HG03060 (cell line): ENCODE results near the gene OLA1.

Source experiments
- ATAC-seq: cut with Tn5 transposase; IDR thresholded peaks from one replicate; pipeline ENCODE4 v1.9.1; 2021; ENCODE audit warnings: low read depth, moderate number of reproducible peaks; ENCODE audit not compliant: unreplicated experiment

OLA1 gene

DNA sequence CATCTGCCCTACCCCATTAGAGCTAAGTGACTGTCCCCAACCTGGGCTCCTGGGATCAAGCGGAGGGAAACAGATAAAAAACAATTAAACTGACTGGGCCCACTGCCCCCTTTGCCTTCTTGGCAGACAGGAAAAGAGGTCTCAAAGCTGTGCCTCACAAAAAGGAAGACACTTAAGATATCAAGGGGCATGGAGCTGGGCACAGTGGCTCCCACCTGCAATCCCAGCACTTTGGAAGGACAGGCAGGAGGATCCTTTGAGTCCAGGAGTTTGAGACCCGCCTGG lies 208.0 kb downstream of the OLA1 start:
- no peak for ATAC-seq

DNA sequence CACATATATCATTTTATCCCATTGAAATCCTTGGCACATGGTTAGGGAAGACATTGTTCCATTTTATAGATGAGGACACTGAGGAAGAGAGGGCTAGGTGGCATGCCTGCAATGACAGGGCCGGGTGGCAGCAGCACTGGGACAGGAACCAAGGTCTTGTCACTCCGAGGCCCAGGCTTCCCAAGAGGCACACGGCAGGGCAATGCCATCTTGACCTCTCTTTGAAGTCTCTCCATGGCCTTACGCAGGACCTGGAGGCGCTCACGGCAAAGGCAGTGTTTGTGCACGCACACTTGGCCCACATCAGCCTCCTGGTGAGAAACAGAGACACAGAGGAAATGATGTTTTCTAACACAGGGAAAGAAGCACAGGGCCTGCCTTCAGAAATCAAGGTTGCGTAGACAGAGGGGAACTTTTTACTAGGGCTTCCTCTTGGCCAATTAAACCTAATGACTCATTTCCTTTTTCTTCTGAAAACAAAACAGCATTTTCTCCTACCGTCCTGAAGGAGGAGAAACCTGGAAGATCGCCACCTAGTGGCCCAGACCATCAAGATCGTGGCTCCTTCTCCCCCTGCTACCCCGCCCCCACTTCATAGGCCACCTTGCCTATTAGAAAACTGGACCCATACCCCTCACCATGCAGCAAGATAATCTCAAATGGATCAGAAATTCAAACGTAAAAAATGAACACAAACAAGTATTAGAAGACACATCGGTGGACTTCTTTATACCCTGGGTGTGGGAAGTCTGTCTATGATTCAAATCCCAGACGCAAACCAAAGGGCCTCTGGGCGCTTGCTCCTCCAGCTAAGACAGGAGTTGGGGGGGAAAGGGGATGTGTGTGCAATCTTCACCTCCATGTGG lies 208.5 kb downstream of the OLA1 start:
- peak; percentile 84 for ATAC-seq

DNA sequence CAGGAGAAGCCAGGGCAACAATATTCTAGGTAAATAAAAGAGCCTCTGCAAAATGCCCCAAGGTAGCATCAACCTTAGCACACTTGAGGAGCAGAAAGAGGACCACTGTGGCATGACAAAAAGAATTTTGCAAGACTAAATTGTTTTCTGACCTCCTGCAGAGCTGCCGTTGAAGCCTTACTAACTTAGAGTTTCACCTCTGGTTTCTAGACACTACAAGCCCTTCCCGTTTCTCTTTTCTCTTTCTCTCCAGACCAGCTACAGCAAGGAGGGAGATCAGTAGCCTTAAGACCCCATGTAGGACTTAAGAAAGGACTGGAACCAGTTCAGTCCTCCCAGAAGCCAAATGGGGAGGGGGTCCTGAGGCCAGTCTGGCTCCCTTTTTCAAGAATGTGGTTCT lies 209.9 kb downstream of the OLA1 start:
- no peak for ATAC-seq

DNA sequence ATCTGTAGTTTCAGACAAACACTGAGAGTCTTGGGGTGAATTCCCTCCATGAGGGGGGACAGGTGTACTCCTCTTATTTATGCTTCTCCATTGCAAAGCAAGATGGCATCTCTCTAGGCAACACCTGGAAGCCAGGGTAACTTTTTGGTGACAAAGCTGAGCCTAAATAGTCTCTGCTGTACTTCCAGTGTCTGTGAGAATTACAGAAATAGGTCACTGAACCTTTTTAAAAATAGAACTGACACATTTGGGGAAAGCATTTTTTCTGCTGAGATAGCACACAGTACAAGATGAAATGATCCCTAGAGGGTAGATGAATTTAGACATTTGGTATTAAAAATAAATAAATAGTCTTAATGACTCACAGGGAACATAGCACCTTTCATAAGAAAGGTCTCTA lies 211.5 kb downstream of the OLA1 start:
- ATAC-seq = no peak

DNA sequence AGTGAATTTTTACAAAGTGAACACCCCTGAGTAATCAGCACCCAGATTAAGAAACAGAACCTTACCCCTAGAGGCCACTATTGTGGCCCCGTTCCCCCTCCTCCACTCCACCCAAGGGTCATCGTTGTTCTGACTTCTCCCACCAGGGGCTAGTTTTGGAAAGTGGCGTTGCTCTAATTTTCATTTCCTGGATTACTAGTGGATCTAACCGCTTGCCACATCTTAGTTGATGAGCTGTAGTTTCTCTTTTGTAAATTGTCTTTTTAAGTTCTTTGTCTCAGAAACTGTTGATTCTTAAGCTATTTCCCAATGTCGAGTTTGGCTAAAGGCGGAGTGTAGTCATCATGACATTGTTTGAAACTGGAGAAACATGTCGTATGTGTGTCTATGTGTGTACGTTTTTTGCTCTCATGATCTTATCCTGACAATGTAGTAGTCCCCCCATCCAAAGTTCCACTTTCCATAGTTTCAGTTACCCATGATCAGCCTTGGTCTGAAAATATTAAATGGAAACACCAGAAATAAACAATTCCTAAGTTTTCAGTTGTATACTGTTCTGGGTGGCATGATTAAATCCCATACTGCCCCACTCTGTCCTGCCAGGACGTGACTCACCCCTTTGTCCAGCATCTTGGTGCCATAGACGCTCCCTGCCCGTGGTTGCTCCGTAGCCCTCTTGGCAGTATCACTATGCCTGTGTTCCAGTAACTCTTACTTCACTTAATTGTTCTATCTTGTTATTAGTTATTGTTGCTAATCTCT lies 212.2 kb downstream of the OLA1 start:
- ATAC-seq = no peak

DNA sequence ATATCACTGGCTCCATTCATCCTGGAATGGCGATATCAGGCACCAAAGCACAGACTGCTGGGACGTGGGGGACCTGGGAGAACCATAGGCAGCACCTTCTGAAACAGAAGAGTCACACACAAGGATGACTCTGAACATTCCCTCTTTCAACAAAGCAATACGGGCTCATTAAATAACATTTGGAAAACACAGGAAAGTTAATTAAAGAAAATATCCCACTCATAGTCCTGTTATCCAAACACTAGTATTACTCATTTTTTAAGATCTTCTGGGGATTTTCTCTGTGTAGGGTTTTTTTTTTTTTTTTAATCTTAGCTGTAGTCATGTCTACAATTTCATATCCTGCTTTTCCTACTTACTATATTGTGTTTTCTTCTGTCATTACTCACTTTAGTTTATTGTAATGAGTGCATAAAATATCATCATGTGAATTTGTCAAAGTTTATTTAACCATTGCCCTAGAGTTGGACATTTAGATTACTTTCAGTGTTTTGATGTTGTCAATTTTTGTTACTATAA lies 213.2 kb downstream of the OLA1 start:
- no peak for ATAC-seq

DNA sequence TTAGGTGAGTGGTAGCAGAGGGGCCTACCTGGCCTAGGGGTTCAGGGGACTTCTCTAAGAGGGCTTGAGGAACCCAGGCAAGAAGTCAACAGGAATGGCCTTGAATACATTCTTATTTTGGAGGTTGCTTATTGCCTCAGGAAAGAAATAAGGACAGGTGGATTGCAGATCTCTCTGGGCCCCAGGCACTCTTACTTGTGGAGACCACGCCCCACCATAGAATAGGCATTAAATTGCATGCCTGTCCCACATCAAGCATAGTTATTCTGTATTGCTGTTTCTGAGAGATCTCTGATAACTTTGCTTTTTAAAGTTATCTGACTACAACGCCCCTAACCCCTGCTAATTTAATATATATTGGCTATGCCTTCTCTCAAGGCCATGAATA lies 215.2 kb downstream of the OLA1 start:
- ATAC-seq = no peak

DNA sequence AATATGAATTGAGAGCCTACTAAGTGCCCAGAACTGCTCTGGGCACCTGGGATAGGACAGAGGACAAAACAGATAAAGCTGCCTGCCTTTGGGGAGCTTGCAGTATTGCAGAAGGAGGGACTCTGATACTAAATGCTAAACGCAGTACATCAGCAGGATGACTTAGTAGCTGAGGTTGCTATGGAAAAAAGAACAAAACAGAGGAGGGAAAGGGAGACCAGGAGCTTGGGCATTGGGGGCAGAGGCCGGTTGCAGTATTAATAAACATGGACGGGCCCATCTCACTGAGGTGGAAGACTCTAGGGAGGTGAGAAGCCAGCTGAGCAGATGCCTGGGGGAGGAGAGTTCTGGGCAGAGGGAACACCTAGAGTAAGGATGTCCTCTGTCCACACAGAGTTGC lies 217.1 kb downstream of the OLA1 start:
- ATAC-seq = no peak

- ATAC-seq = no peak
Observed at GRCh38 chr2:174028935-174029334, 219.4 kb downstream of the OLA1 start.

GRCh38 chr2:174027956-174028355 lies 220.4 kb downstream of the OLA1 start:
- ATAC-seq = no peak

DNA sequence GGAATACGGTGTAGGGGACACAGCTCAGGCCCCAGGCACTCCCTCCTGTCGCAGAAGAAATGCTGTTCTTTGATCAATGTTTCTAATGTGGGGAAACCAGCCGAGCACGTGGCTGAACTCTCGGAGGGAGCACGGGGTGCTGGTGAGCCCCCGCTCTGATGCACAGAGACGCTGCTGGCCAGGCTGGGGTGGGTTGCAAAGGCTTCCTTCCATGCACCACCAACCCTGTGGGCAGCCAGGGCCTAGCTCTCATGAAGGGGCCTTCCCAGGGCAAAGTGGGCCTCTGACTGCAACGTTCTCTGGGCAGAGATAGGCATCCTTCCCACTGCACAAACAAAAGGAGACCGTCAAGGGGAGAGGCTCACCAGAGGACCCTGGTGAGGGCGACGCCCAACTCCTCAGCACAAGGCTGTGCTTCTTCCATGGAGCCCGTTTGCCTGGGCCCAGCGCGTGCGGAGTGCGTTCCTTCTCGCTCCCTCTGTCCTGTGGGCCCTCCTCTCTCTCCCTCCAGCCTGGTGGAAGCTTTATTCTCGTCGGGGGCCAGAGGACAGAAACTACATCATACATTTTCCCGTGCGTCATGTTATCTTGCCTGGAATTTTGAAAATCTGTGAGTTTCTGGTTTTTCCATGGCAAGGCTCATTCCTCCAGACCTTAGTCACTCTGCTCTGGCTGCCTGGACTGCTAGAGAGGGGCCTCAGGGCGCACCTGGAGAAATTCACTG lies 222.0 kb downstream of the OLA1 start:
- ATAC-seq = no peak

DNA sequence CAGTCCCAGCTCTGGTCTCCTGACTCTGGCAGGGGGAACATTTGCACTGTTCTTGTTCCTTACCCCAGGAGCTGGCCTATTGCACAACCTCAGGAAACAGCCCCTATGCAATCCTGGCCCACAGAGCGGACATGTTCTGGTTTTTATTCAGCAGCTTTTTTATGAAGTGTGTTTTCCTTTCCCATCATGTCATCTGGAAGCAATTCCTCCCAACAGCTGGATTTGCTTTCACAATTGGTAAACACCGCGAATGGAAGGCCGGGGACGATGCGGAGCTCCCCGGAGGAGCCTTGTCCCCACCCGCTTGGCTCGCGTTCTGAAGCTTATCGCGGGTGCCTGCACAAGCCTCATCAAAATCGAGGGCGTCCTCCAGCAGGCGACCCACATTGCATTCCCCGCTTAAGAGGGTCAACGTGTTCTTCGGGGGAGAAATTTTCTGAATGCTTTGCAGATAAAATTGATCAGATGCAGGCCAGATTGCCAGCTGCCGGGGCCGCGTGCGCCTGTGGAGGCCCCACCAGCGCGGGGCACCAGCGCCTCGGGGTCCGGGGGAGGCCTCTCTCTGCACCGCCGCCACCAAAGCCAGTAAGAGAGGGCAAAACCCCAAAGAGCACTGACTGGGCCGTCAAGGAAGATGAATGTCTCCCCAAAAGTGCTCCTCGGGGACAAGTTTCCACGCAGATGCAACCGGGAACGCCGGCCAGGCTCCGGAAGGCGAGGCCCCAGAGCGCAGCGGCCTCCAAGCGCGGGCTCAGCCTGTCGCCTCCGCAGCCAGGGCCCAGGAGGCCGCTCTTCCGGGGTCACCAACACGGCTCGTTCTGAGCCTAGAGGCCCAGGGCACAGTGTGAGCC lies 222.8 kb downstream of the OLA1 start:
- ATAC-seq = no peak

- ATAC-seq = no peak
Observed at GRCh38 chr2:174024524-174025270, 223.6 kb downstream of the OLA1 start.

DNA sequence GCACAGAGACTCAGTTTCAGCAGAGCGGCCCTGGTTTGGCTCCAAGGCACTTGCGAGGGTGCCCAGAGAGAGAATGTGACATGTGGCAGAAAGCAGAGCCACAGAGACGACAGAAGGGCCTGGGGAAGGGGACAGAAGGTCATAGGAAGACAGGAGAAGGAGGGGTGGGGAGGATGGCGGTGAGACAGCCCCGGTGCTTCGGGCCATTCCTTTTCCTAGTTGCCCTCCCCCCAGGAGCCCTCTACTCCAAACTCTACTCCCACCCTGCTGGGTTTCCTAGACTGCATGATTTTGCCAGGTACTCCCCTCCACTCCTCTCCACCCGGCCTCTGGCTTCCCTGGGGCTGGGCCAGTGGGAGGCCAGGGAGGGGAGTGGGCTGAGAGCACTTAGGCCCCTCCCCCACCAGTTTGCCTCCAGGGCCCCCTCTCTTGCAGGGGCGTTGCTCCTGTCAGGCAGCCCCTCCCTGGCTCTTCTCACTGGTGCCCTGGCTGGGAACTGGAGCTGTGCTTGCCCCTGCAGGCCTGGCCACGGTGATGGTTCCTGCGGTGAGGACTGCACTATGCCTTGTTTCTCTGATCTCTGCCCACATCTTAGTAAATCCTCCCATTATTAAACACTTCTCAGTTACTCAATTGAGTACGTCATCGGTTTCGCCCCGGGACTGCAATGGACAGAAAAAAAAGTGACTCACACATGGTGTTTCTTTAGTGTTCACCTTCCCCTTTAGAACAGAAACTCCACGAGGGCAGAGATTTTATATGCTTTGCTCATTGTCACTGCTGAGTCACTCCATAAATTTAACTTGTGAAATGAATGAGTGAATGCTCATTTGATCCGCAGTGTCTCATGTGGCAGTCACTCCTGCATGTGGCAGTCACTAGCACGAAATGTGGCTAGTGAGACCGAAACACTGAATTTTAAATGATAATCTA lies 224.5 kb downstream of the OLA1 start:
- no peak for ATAC-seq
